Psoas muscle (tissue), 8 donors: ENCODE results near the gene RASGRF2. TPM values are rescaled to one million over a fixed set of nuclear protein-coding genes. Genes with fewer than 3 reads are reported as not detected.
A peak's percentile ranks its signal among the peaks of the same experiment; 100 is the strongest.

Experiments
- ATAC-seq, 4 donors: fragments of 200-7000 bp; cut with Tn5 transposase; one replicate each; pipeline ENCODE4 v1.9.1; 2020; ENCODE audit warnings: moderate library complexity in 3 of 4, mild to moderate bottlenecking in 2 of 4
- DNase-seq, 2 donors: peaks; one replicate each; pipeline ENCODE4 v3.0.0-alpha.2; 2020
- H3K27ac ChIP-seq: fragments of 200-600 bp; one replicate; pipeline ENCODE4 v1.8.0; 2022
- H3K27me3 ChIP-seq, 3 donors: fragments of 200-600 bp in 1 of 3; one replicate each; pipeline versions ENCODE4 v1.6.1 to v1.8.0; 2013 to 2022; ENCODE audit warnings: low read length in 2 of 3, mild to moderate bottlenecking in 2 of 3, moderate library complexity in 1 of 3; ENCODE audit not compliant: insufficient read depth in 3 of 3
- H3K36me3 ChIP-seq, 2 donors: fragments of 200-600 bp in 1 of 2; one replicate each; pipeline versions ENCODE4 v1.6.1 to v1.8.0; 2013 to 2022; ENCODE audit warnings: low read depth in 1 of 2, mild to moderate bottlenecking in 1 of 2, moderate library complexity in 1 of 2; ENCODE audit not compliant: insufficient read depth in 1 of 2
- H3K4me1 ChIP-seq: fragments of 200-600 bp; one replicate; pipeline ENCODE4 v1.8.0; 2022
- H3K4me3 ChIP-seq: fragments of 200-600 bp; one replicate; pipeline ENCODE4 v1.8.0; 2022; ENCODE audit warnings: mild to moderate bottlenecking
- H3K9me3 ChIP-seq: fragments of 200-600 bp; one replicate; pipeline ENCODE4 v1.8.0; 2022
- CTCF ChIP-seq: fragments of 200-600 bp; IDR thresholded peaks from one replicate; pipeline ENCODE4 v1.8.0; 2022; ENCODE audit warnings: antibody characterized with exemption
- WGBS, 3 donors: extraction: QIAGEN DNeasy Blood & Tissue Kit; methylation state at CpG; one replicate each; pipeline versions ENCODE4 v1.1.6 to v1.1.7; 2013; 5-methylcytosine and 5-hydroxymethylcytosine counted together
- intact Hi-C, 2 donors: fragments of 100-400 bp; cut with DNase I; formaldehyde crosslinking; loops; one replicate each; pipeline versions ENCODE4 v1.11.0 to v1.14.2; 2022
- polyA plus RNA-seq, 3 donors: library from polyadenylated mRNA; stranded (reverse); fragments of 200-250 nt; gene quantifications; one replicate each; pipeline ENCODE4 v1.2.3, GENCODE V29; 2013
- total RNA-seq, 4 donors: library from RNA; stranded (reverse); fragmentation: NEBNext Ultra II Directional in 2 of 4; extraction: Animal tissue kit (Norgen Biotek cat#: 25700) in 2 of 4; gene quantifications; one replicate each; pipeline versions ENCODE4 v1.2.1 to v1.2.4, GENCODE V29; 2021 to 2023
- donor health status: healthy with polysubstance abuse.
- donor health status: DM: no; HTN: no; CAD: no; lungs with moderate emphysema.
- donor health status: Bipolar disorder and iron deficiency.
- donor health status: healthy.
- donor health status: DM: yes; HTN: yes; CAD: no.
- donor health status: DM: no; HTN: no; CAD: no.
- donor health status: DM: no; HTN: no; CAD: no.
- donor health status: DM: yes; HTN: yes; CAD: no.

The RASGRF2 gene
- total and polyA plus RNA-seq, 7 donors = 2.0 to 6.2 (median 3.2) TPM

GRCh38 chr5:81234299-81234698, 274.1 kb downstream of the RASGRF2 start:
- H3K9me3 ChIP-seq = no peaks in the 10 kb centered on the region
- peak overlapping the region; percentile 78 for H3K4me3 ChIP-seq
- intact Hi-C loops = no loop called here
- TF ChIP-seq CTCF = no peak
- no peaks in the 10 kb centered on the region for H3K27me3 ChIP-seq
- DNase-seq = no peak
- peak; percentile 2 to 18 (median 12) for ATAC-seq
- peaks cover 0 to 4% of the 10 kb centered on the region in 2 donors for H3K36me3 ChIP-seq
- peak overlapping the region; percentile 98 for H3K27ac ChIP-seq
- H3K4me1 ChIP-seq = peaks cover 53% of the 10 kb centered on the region
- WGBS, 3 donors = 29 to 41% (median 32%) methylated on average over 7 of the region's 7 CpGs

GRCh38 chr5:81234801-81235200, 274.6 kb downstream of the RASGRF2 start:
- no peak for TF ChIP-seq CTCF
- H3K27me3 ChIP-seq = no peaks in the 10 kb centered on the region
- peak overlapping the region; percentile 78 for H3K4me3 ChIP-seq
- DNase-seq (peak in 1 of 2 donors; percentile 59), ATAC-seq (peak in 3 of 4 donors; percentile 6 to 27 (median 7))
- no peaks in the 10 kb centered on the region for H3K9me3 ChIP-seq
- intact Hi-C loops = loop anchor here in 1 of 2 donors (5.0 kb wide), 1 partner anchor 62 kb away; no protein-coding TSS in a partner anchor
- WGBS, 3 donors = 25 to 31% (median 27%) methylated on average over 3 of the region's 3 CpGs
- peak overlapping the region; percentile 98 for H3K27ac ChIP-seq
- H3K36me3 ChIP-seq = peaks cover 0 to 4% of the 10 kb centered on the region in 2 donors
- H3K4me1 ChIP-seq = peaks cover 58% of the 10 kb centered on the region

- DNase-seq (peak; percentile 36 to 72), ATAC-seq (peak; percentile 27 to 48 (median 38))
- Histone ChIP-seq H3K9me3 (no peaks in the 10 kb centered on the region), H3K4me1 (peaks cover 65% of the 10 kb centered on the region), H3K27ac (peak overlapping the region; percentile 98), H3K36me3 (peaks cover 0 to 4% of the 10 kb centered on the region in 2 donors), H3K27me3 (no peaks in the 10 kb centered on the region), H3K4me3 (peak overlapping the region; percentile 78)
- 18 to 21% (median 20%) methylated on average over 10 of the region's 10 CpGs for WGBS, 3 donors
- intact Hi-C loops = loop anchor here in 1 of 2 donors (5.0 kb wide), 1 partner anchor 62 kb away; no protein-coding TSS in a partner anchor
- TF ChIP-seq CTCF = no peak
These were observed 275.3 kb downstream of the RASGRF2 start for GRCh38 chr5:81235287-81236072.

GRCh38 chr5:81238460-81238859, 278.3 kb downstream of the RASGRF2 start:
- H3K4me3 ChIP-seq = peak overlapping the region; percentile 22
- peak overlapping the region; percentile 98 for H3K27ac ChIP-seq
- no peak for TF ChIP-seq CTCF
- ATAC-seq (peak; percentile 44 to 78 (median 64)), DNase-seq (peak; percentile 49 to 79)
- no peaks in the 10 kb centered on the region for H3K9me3 ChIP-seq
- WGBS, 3 donors = 38 to 59% (median 39%) methylated on average over 4 of the region's 4 CpGs
- H3K36me3 ChIP-seq = peaks cover 0 to 4% of the 10 kb centered on the region in 2 donors
- intact Hi-C loops = loop anchor here in 1 of 2 donors (5.0 kb wide), 1 partner anchor 59 kb away; no protein-coding TSS in a partner anchor
- H3K27me3 ChIP-seq = no peaks in the 10 kb centered on the region
- peaks cover 85% of the 10 kb centered on the region for H3K4me1 ChIP-seq
